ENCODE data around the gene IFITM2. TPM values are rescaled to one million over a fixed set of nuclear protein-coding genes. Genes with fewer than 3 reads are reported as not detected.

Gene IFITM2
- total RNA-seq, 1 experiment from 2014 or later: 421 TPM

- no peaks in the 10 kb centered on the region for H3K4me1 ChIP-seq (ENCODE audit: insufficient read depth, low read length)
- no peaks in the 10 kb centered on the region; a peak in 2 of 7 replicates for H3K36me3 Mint-ChIP-seq (ENCODE audit: insufficient read depth in 1 of 3, low read depth in 3 of 3)
- H2BK5ac ChIP-seq (ENCODE audit: insufficient read length, low read length): no peak overlapping the region
- H2BK20ac ChIP-seq (ENCODE audit: low read depth, low read length, poor library complexity, severe bottlenecking): no peak overlapping the region
- H2AK5ac ChIP-seq (ENCODE audit: insufficient read length, low read length): no peak overlapping the region
- TF ChIP-seq, protein P1, sequence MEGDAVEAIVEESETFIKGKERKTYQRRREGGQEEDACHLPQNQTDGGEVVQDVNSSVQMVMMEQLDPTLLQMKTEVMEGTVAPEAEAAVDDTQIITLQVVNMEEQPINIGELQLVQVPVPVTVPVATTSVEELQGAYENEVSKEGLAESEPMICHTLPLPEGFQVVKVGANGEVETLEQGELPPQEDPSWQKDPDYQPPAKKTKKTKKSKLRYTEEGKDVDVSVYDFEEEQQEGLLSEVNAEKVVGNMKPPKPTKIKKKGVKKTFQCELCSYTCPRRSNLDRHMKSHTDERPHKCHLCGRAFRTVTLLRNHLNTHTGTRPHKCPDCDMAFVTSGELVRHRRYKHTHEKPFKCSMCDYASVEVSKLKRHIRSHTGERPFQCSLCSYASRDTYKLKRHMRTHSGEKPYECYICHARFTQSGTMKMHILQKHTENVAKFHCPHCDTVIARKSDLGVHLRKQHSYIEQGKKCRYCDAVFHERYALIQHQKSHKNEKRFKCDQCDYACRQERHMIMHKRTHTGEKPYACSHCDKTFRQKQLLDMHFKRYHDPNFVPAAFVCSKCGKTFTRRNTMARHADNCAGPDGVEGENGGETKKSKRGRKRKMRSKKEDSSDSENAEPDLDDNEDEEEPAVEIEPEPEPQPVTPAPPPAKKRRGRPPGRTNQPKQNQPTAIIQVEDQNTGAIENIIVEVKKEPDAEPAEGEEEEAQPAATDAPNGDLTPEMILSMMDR (conservative IDR thresholded peaks at IDR 0.05): no peak
- H3K23ac ChIP-seq (ENCODE audit: insufficient read length, low read depth, low read length): no peak overlapping the region
- no peaks in the 10 kb centered on the region for H3K79me2 ChIP-seq (ENCODE audit: insufficient read depth, low read length)
- no peak overlapping the region for H3K4ac ChIP-seq (ENCODE audit: low read depth, low read length)
- no peak overlapping the region for H3K9ac ChIP-seq (ENCODE audit: extremely low read depth, insufficient read length, low read length)
- no peak overlapping the region; a peak in 1 of 7 replicates for H3K27ac Mint-ChIP-seq
- no peak overlapping the region for H3K56ac ChIP-seq (ENCODE audit: insufficient read length, low read depth, low read length)
- H4K5ac ChIP-seq (ENCODE audit: insufficient read length, low read depth, low read length): no peak overlapping the region
- no peaks in the 10 kb centered on the region; the same call in none of the 2 replicates for H3K27me3 Mint-ChIP-seq (ENCODE audit: low read depth)
- H2BK12ac ChIP-seq (ENCODE audit: insufficient read length, low read depth, low read length): no peak overlapping the region
- no peaks in the 10 kb centered on the region for H4K20me1 ChIP-seq (ENCODE audit: control insufficient read depth, insufficient read depth, insufficient read length)
- no peak overlapping the region for H4K91ac ChIP-seq (ENCODE audit: insufficient read length, low read depth, low read length)
- no peak overlapping the region for H3K4me3 Mint-ChIP-seq
- WGBS (ENCODE audit: extremely low coverage, insufficient read length, low lambda C conversion rate): no CpG with 5 or more reads among the region's 26 CpGs
- H3K23me2 ChIP-seq (ENCODE audit: insufficient read length, low read depth, low read length, poor library complexity, severe bottlenecking): no peaks in the 10 kb centered on the region
- H2BK120ac ChIP-seq (ENCODE audit: low read depth, low read length, poor library complexity, severe bottlenecking): no peak overlapping the region
- no peak overlapping the region for H3K4me2 ChIP-seq (ENCODE audit: insufficient read depth, insufficient read length, low read length)
- no peak overlapping the region for H4K8ac ChIP-seq (replicated peaks; ENCODE audit: insufficient read length, low read depth, low read length)
- H2AFZ ChIP-seq (ENCODE audit: low read length): no peak overlapping the region
- no peak overlapping the region; the same call in 1 of the 2 replicates for H3K14ac ChIP-seq (ENCODE audit: insufficient read depth, low read length)
- no peak overlapping the region for H2BK15ac ChIP-seq (ENCODE audit: low read depth, low read length)
- no peak overlapping the region for H3T11ph ChIP-seq (ENCODE audit: low read length)
- H3K79me1 ChIP-seq (ENCODE audit: insufficient read depth, low read depth, low read length, poor library complexity, severe bottlenecking): no peaks in the 10 kb centered on the region
- peaks cover 0 to 2% of the 10 kb centered on the region in 2 experiments; a peak in 1 of 5 replicates for H3K9me3 Mint-ChIP-seq
- H3K27ac ChIP-seq (ENCODE audit: insufficient read length, low read depth, low read length): no peak overlapping the region
- H3K9me3 ChIP-seq (ENCODE audit: control insufficient read depth, low read depth, low read length): no peaks in the 10 kb centered on the region
- DNase-seq: no peak
- H3K18ac ChIP-seq (ENCODE audit: insufficient read length, low read depth, low read length): no peak overlapping the region
- no peaks in the 10 kb centered on the region for H3K27me3 ChIP-seq (ENCODE audit: insufficient read depth, low read length)
- H3K4me1 Mint-ChIP-seq: peaks cover 24 to 33% of the 10 kb centered on the region in 2 experiments
These were observed 26.0 kb upstream of the IFITM2 start for GRCh38 chr11:281486-282161.
